Measurements from ENCODE around the gene MASP2.
"Not testable (repeated sequence)": the region's sequence is repeated elsewhere in the genome, so short reads cannot be mapped to it uniquely, and the experiment has no call there.

The MASP2 gene

GRCh38 chr1:11058026-11058425 is 11.0 kb upstream of the MASP2 start:
- no peak for DNase-seq

- DNase-seq = no peak
Observed at GRCh38 chr1:11057477-11057876, 10.4 kb upstream of the MASP2 start.

- DNase-seq = no peak
Observed at GRCh38 chr1:11056504-11056903, 9.5 kb upstream of the MASP2 start.

GRCh38 chr1:11055676-11056075 is 8.6 kb upstream of the MASP2 start:
- no peak for DNase-seq

GRCh38 chr1:11054666-11055065 is 7.6 kb upstream of the MASP2 start:
- DNase-seq = no peak

- DNase-seq = no peak
Observed at GRCh38 chr1:11054181-11054580, 7.1 kb upstream of the MASP2 start.

GRCh38 chr1:11053758-11054137 is 6.7 kb upstream of the MASP2 start:
- DNase-seq = no peak

GRCh38 chr1:11052839-11053757 is 6.1 kb upstream of the MASP2 start:
- no peak for DNase-seq

GRCh38 chr1:11051781-11052511 is 4.9 kb upstream of the MASP2 start:
- DNase-seq = no peak

- DNase-seq = not testable (repeated sequence)
Observed at GRCh38 chr1:11051121-11051520, 4.1 kb upstream of the MASP2 start.

- DNase-seq = no peak
Observed at GRCh38 chr1:11046270-11046566, 821 bp downstream of the MASP2 start.

GRCh38 chr1:11045428-11046269 is 1.4 kb downstream of the MASP2 start:
- no peak for DNase-seq

GRCh38 chr1:11044849-11045427 is 2.1 kb downstream of the MASP2 start:
- no peak for DNase-seq

GRCh38 chr1:11044086-11044848 is 2.8 kb downstream of the MASP2 start:
- no peak for DNase-seq

- no peak for DNase-seq
Observed at GRCh38 chr1:11042995-11043874, 3.8 kb downstream of the MASP2 start.

- DNase-seq = no peak
Observed at GRCh38 chr1:11042065-11042464, 5.0 kb downstream of the MASP2 start.

GRCh38 chr1:11041048-11041447 is 6.0 kb downstream of the MASP2 start:
- no peak for DNase-seq

- not testable (repeated sequence) for DNase-seq
Observed at GRCh38 chr1:11040105-11040429, 7.0 kb downstream of the MASP2 start.

- no peak for DNase-seq
Observed at GRCh38 chr1:11039351-11040104, 7.5 kb downstream of the MASP2 start.

- peak; percentile 68 for DNase-seq
Observed at GRCh38 chr1:11037740-11038182, 9.3 kb downstream of the MASP2 start.

All from T1000 (cell line).